GM10248 (cell line): ENCODE data around the gene TNRC18.
"Not testable (repeated sequence)": the region's sequence is repeated elsewhere in the genome, so short reads cannot be mapped to it uniquely, and the experiment has no call there.

Source experiments
- CTCF ChIA-PET: fragments of 300-600 bp; sonication (Branson Sonifier 250); formaldehyde crosslinking; extraction: SDS; loops from one replicate; lab custom pipeline; 2021; ENCODE audit warnings: antibody characterized with exemption; lab: Yijun Ruan, JAX
- POLR2A ChIA-PET: fragments of 350-650 bp; sonication (Branson Sonifier 250); formaldehyde crosslinking; extraction: SDS; loops from one replicate; lab custom pipeline; 2020; ENCODE audit warnings: antibody characterized with exemption; lab: Yijun Ruan, JAX
- DNase-seq: peaks from one replicate; pipeline ENCODE4 v3.0.0; 2012; ENCODE audit errors: extremely low spot score
- CTCF ChIP-seq: IDR thresholded peaks from 2 replicates; pipeline ENCODE4 v1.5.1; 2012; ENCODE audit warnings: mild to moderate bottlenecking, low read depth; ENCODE audit errors: extremely low read depth, missing control alignments, control extremely low read depth

TNRC18 gene

GRCh38 chr7:5310822-5311405, 112.7 kb downstream of the TNRC18 start:
- POLR2A ChIA-PET: no interaction called here
- DNase-seq: no peak
- no peak for TF ChIP-seq CTCF

GRCh38 chr7:5309146-5309545, 114.5 kb downstream of the TNRC18 start:
- POLR2A ChIA-PET: no interaction called here
- DNase-seq: no peak

More at GRCh38 chr7:5310822-5311405, 112.7 kb downstream of the TNRC18 start:
- CTCF ChIA-PET: interaction anchor here (1.0 kb wide), 1 partner anchor 12 kb away, joined by 3 read pairs; no protein-coding TSS in a partner anchor

GRCh38 chr7:5307221-5308142, 116.2 kb downstream of the TNRC18 start:
- CTCF ChIA-PET, POLR2A ChIA-PET: not testable (repeated sequence)

More at GRCh38 chr7:5309146-5309545, 114.5 kb downstream of the TNRC18 start:
- TF ChIP-seq CTCF: no peak
- CTCF ChIA-PET: no interaction called here

GRCh38 chr7:5305050-5305449, 118.6 kb downstream of the TNRC18 start:
- DNase-seq, POLR2A ChIA-PET, CTCF ChIA-PET: not testable (repeated sequence)

More at GRCh38 chr7:5307221-5308142, 116.2 kb downstream of the TNRC18 start:
- not testable (repeated sequence) for DNase-seq

GRCh38 chr7:5303591-5304505, 119.8 kb downstream of the TNRC18 start:
- CTCF ChIA-PET: no interaction called here
- TF ChIP-seq CTCF: no peak
- DNase-seq: no peak
- POLR2A ChIA-PET: no interaction called here

GRCh38 chr7:5303061-5303460, 120.6 kb downstream of the TNRC18 start:
- TF ChIP-seq CTCF: no peak
- ChIA-PET POLR2A (no interaction called here), CTCF (no interaction called here)
- no peak for DNase-seq

- ChIA-PET POLR2A (no interaction called here), CTCF (no interaction called here)
- DNase-seq: no peak
- TF ChIP-seq CTCF: no peak
These were observed 121.1 kb downstream of the TNRC18 start for GRCh38 chr7:5302577-5302976.
